ENCODE measurements around the gene FBXL15. TPM values are rescaled to one million over a fixed set of nuclear protein-coding genes. Genes with fewer than 3 reads are reported as not detected.
A peak's percentile ranks its signal among the peaks of the same experiment; 100 is the strongest.
"Not testable (repeated sequence)": the region's sequence is repeated elsewhere in the genome, so short reads cannot be mapped to it uniquely, and the experiment has no call there.

FBXL15 gene
- total RNA-seq, 1 donor from 2014 or later = 27.7 TPM

DNA sequence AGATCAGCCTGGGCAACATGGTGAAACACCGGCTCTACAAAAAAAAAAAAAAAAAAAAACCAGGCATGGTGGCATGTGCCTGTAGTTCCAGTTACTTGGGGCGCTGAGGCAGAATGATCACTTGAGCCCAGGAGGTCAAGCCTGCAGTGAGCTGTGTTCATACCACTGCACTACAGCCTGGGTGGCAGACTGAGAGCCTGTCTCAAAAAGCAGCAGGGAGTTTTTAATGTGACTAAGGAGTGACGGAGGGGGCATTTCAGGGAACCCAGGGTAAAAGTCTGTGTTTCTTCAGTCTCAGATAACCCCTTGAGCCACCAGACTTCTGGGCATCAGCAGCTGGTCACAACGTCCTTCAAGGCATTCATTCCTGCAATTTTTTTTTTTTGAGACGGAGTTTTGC, 32.9 kb downstream of the FBXL15 start:
- H3K4me1 ChIP-seq = peaks cover 5% of the 10 kb centered on the region
- no peaks in the 10 kb centered on the region for H3K9me3 ChIP-seq
- intact Hi-C loops (cut with DNase I) = no loop called here
- no peak overlapping the region for H3K27ac ChIP-seq
- TF ChIP-seq POLR2A (IDR thresholded peaks at IDR 0.05) (no peak), POLR2AphosphoS5 (IDR thresholded peaks at IDR 0.05; ENCODE audit: insufficient read depth in 1 of 2, low read depth in 1 of 2) (no peak)
- TF ChIP-seq, protein P1, sequence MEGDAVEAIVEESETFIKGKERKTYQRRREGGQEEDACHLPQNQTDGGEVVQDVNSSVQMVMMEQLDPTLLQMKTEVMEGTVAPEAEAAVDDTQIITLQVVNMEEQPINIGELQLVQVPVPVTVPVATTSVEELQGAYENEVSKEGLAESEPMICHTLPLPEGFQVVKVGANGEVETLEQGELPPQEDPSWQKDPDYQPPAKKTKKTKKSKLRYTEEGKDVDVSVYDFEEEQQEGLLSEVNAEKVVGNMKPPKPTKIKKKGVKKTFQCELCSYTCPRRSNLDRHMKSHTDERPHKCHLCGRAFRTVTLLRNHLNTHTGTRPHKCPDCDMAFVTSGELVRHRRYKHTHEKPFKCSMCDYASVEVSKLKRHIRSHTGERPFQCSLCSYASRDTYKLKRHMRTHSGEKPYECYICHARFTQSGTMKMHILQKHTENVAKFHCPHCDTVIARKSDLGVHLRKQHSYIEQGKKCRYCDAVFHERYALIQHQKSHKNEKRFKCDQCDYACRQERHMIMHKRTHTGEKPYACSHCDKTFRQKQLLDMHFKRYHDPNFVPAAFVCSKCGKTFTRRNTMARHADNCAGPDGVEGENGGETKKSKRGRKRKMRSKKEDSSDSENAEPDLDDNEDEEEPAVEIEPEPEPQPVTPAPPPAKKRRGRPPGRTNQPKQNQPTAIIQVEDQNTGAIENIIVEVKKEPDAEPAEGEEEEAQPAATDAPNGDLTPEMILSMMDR (IDR thresholded peaks at IDR 0.05) = no peak
- DNase-seq (ENCODE audit: extremely low spot score in 2 of 2) = no peak
- no peak overlapping the region for H3K4me3 ChIP-seq
- no peaks in the 10 kb centered on the region for H3K36me3 ChIP-seq
- no peaks in the 10 kb centered on the region for H3K27me3 ChIP-seq

DNA sequence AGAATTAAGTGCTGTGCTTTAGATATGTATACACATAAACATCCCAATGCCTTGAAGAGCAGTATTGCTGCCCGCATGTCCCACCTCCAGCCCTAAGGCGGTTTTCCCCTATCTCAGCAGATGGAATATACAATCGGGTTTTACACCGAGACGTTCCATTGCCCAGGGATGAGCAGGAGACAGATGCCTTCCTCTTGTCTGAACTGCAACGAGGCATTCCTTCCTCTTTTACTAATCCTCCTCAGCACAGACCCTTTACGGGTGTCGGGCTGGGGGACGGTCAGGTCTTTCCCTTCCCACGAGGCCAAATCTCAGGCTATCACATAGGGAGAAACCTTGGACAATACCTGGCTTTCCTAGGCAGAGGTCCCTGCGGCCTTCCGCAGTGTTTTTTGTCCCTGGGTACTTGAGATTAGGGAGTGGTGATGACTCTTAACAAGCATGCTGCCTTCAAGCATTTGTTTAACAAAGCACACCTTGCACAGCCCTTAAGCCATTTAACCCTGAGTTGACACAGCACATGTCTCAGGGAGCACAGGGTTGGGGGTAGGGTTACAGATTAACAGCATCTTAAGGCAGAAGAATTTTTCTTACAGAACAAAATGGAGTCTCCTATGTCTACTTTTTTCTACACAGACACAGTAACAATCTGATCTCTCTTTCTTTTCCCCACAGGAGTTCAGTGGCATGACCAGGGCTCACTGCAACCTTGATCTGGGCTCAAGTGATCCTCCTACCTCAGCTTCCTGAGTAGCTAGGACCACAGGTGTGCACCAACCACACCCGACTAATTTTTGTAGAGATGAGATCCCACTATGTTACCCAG, 34.2 kb downstream of the FBXL15 start:
- DNase-seq (ENCODE audit: extremely low spot score in 2 of 2); intact Hi-C loops (cut with DNase I); H3K4me3 ChIP-seq; H3K4me1 ChIP-seq; H3K27me3 ChIP-seq; H3K27ac ChIP-seq; H3K9me3 ChIP-seq; H3K36me3 ChIP-seq: not testable (repeated sequence)

DNA sequence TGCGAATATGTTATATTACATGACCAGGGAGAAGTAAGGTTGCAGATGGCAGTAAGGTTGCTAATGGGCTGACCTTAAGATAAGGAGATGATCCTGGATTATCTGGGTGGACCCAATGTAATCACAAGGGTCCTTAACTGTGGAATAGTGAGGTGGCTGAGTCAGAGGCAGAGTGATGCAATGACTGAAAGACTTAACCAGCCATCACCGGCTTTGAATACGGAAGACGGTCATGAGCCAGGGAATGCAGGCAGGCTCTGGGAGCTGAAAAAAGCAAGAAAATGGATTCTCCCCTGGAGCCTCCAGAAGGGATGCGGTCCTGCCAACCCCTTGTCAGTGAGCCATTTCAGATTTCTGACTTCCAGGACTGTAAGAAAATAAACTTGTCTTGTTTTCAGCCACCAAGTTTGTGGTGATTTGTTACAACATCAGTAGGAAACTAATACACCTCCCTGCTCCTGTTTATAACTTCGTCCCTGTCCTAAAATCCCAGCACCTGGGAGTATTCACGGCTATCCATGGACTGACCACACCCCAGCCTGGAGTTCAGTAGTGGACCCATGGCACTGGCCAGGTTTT, 35.3 kb downstream of the FBXL15 start:
- intact Hi-C loops (cut with DNase I) = no loop called here
- DNase-seq (ENCODE audit: extremely low spot score in 2 of 2) = no peak
- H3K4me1 ChIP-seq = no peaks in the 10 kb centered on the region
- no peaks in the 10 kb centered on the region for H3K27me3 ChIP-seq
- H3K9me3 ChIP-seq = no peaks in the 10 kb centered on the region
- TF ChIP-seq, protein P1 (IDR thresholded peaks at IDR 0.05) = no peak
- TF ChIP-seq POLR2AphosphoS5 (IDR thresholded peaks at IDR 0.05; ENCODE audit: insufficient read depth in 1 of 2, low read depth in 1 of 2) = peak in 1 of 2 donors; percentile 49
- H3K36me3 ChIP-seq = no peaks in the 10 kb centered on the region
- no peak overlapping the region for H3K27ac ChIP-seq
- no peak overlapping the region for H3K4me3 ChIP-seq

DNA sequence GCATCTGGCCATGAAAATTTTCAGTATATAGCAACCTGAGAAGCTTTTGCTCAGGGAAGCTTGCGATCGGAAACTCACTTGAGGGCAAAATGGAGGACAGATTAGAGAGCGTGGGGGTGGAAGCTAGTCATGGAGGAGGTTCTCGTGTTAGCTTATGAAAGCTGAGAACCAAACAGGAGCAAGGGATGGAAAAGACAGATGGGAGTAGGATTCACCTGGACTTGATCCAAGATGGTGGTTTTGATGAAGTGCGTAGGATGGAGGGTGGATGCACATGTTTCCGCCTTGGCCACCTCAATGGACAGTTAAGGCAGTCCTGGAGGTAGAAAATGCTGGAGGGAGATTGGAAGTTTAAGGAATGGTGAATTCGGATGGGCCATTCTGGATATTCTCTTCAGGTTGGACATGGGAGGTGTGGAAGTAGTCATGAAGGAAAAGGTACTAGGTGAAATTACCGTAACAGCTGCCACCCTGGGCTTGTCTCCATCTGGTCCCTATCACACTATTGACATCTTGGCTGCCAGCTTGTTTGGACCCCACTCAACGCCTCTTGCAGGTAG, 37.0 kb downstream of the FBXL15 start:
- TF ChIP-seq, protein P1 (IDR thresholded peaks at IDR 0.05) = no peak
- TF ChIP-seq POLR2A (IDR thresholded peaks at IDR 0.05) (no peak), POLR2AphosphoS5 (IDR thresholded peaks at IDR 0.05; ENCODE audit: insufficient read depth in 1 of 2, low read depth in 1 of 2) (no peak)
- no peak overlapping the region for H3K27ac ChIP-seq
- DNase-seq (ENCODE audit: extremely low spot score in 2 of 2) = no peak
- H3K4me1 ChIP-seq = peaks cover 7% of the 10 kb centered on the region
- no peak overlapping the region for H3K4me3 ChIP-seq
- H3K27me3 ChIP-seq = no peaks in the 10 kb centered on the region
- H3K9me3 ChIP-seq = no peaks in the 10 kb centered on the region
- no peaks in the 10 kb centered on the region for H3K36me3 ChIP-seq
- intact Hi-C loops (cut with DNase I) = no loop called here

DNA sequence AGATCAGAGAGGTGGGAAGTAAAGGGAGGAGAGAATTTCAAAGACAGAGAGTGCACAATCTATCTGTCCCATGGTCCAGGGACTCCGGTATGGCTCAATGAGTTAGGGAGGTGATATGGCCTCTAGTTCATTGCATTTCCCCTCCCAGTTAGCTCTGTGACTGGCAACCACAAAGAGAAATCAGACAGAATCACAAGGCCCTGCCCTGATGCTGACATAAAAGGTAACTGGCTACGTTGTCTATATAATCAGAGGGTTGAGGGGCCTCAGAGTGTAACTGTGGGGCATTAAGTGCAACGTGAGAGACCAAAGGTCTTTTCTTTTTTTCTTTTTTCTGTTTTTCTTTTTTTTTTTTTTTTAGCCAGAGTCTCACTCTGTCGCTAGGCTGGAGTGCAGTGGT, 38.0 kb downstream of the FBXL15 start:
- H3K9me3 ChIP-seq = no peaks in the 10 kb centered on the region
- peaks cover 7% of the 10 kb centered on the region for H3K4me1 ChIP-seq
- no peak for DNase-seq (ENCODE audit: extremely low spot score in 2 of 2)
- no peak overlapping the region for H3K27ac ChIP-seq
- no peaks in the 10 kb centered on the region for H3K36me3 ChIP-seq
- H3K27me3 ChIP-seq = no peaks in the 10 kb centered on the region
- TF ChIP-seq, protein P1 (IDR thresholded peaks at IDR 0.05) = no peak
- TF ChIP-seq POLR2A (IDR thresholded peaks at IDR 0.05) (no peak), POLR2AphosphoS5 (IDR thresholded peaks at IDR 0.05; ENCODE audit: insufficient read depth in 1 of 2, low read depth in 1 of 2) (no peak)
- H3K4me3 ChIP-seq = no peak overlapping the region
- intact Hi-C loops (cut with DNase I) = no loop called here
